GM18951 (cell line): ENCODE measurements around the gene CD40LG.

Source experiments
- POLR2A ChIP-seq: IDR thresholded peaks from 4 replicates; pipeline ENCODE4 v1.6.1; 2011; ENCODE audit warnings: mild to moderate bottlenecking; ENCODE audit not compliant: insufficient read length, insufficient read depth; ENCODE audit errors: extremely low read depth
- in situ Hi-C: fragments of 300-500 bp; cut with MboI; formaldehyde crosslinking; loops from one replicate; pipeline ENCODE4 v1.12.0; 2022; ENCODE audit warnings: low sequenced_read_pairs, mixed read lengths, inconsistent platforms; ENCODE audit not compliant: unreplicated experiment

CD40LG gene

GRCh38 chrX:136691028-136691809, 43.3 kb downstream of the CD40LG start:
- TF ChIP-seq POLR2A, result no peak
- in situ Hi-C loops, result no loop called here

GRCh38 chrX:136692271-136692670, 44.3 kb downstream of the CD40LG start:
- in situ Hi-C loops, result no loop called here
- TF ChIP-seq POLR2A, result no peak

GRCh38 chrX:136694431-136695087, 46.6 kb downstream of the CD40LG start:
- in situ Hi-C loops, result no loop called here
- no peak for TF ChIP-seq POLR2A

- in situ Hi-C loops, result no loop called here
- no peak for TF ChIP-seq POLR2A
These were observed 49.2 kb downstream of the CD40LG start for GRCh38 chrX:136697156-136697555.

- in situ Hi-C loops, result no loop called here
- TF ChIP-seq POLR2A, result no peak
These were observed 60.4 kb downstream of the CD40LG start for GRCh38 chrX:136708348-136708747.
